HG03095 (cell line): ENCODE data around the gene PTPRE.
"Not testable (repeated sequence)": the region's sequence is repeated elsewhere in the genome, so short reads cannot be mapped to it uniquely, and the experiment has no call there.

ENCODE experiments used
- ATAC-seq: cut with Tn5 transposase; IDR thresholded peaks from one replicate; pipeline ENCODE4 v1.9.1; 2021; ENCODE audit warnings: moderate library complexity; ENCODE audit not compliant: unreplicated experiment

Gene PTPRE

GRCh38 chr10:128086003-128086863 lies 179.3 kb downstream of the PTPRE start:
- no peak for ATAC-seq

GRCh38 chr10:128087146-128087883 lies 180.4 kb downstream of the PTPRE start:
- no peak for ATAC-seq

GRCh38 chr10:128087884-128088709 lies 181.2 kb downstream of the PTPRE start:
- no peak for ATAC-seq

GRCh38 chr10:128091636-128092210 lies 184.8 kb downstream of the PTPRE start:
- no peak for ATAC-seq

DNA sequence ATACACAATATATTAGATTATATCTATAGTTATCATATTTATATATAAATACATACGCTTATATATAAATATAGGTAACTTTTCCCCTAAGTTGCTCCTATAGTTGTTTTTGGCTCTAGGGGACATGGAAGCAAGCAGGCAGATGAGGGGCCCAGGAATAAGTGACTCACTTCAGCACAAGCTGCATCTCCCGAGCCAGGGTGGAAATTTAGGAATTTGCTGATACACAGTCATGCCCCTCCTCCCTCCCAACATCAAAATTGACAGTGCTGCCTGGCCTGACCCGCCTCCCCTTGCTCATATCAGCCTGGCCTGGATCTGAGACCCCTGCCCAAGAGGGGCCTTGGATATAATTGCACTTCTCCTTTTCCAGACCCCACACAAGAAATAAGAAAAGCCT lies 185.6 kb downstream of the PTPRE start:
- no peak for ATAC-seq

- not testable (repeated sequence) for ATAC-seq
Observed at GRCh38 chr10:128094596-128094995, 187.7 kb downstream of the PTPRE start.

DNA sequence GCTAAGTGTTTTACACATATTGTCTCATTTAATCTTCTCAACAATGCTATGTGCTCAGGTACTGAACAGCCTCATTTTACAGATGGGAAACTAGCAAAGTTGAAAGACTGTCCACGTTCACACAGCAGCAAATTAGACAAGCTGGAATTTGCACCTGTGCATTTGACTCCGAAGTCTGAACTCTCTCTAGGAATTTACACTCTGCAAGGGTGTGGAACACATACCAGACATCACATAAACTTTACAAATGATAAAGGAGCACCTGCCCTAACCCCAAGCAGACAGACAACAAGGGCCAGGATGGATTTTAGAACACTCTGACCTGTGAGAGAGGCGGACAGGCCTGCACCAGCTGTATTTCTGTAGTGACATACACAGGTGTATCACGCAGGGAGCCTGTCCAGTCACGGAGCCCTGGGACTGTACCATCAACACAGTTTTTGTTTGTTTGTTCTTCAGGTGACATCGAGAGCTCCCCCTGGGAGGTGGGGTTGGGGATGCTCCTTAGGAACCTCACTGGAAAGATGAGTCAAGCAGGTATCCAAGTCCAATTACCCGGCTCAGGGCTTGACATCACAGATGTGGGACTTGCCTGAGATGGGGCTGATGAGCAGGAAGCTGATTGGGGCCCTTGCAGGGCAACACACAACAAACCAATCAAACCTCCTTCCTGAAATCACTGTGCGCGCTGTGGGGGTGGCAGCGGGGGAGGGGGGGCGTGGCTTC lies 188.3 kb downstream of the PTPRE start:
- ATAC-seq, result no peak

DNA sequence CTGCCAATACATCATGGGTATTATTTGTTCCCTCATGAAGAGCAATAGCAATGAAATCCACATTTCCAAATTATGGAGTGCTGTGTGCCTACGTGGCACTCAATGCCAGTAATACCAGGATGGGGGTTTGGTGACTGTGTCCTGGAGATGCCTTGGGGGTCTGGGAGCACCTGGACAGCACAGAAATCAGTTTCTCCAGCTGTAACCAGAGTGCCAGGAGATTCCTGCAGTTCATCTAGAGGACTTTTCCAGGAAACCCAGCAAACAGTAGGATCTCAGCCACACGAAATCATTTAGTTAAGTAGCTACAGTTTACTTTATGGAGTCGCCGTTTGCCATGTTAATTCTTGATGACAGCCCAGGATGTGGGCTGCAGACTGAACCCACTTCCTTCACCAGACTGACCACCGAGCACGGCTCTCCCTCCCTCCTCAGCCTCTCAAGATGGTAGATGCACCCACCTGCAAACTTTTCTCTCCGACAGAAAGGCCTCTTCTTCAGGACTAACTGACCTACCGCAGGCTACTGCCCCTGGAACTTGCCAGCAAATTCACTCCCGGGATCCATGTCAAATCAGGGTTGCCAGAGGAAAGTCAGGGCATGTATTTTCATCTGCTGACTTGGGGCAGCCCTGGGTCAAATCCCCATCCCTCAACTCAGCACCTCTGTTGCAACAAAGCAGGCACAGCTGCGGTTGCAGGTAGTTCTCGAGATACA lies 189.0 kb downstream of the PTPRE start:
- ATAC-seq, result no peak

GRCh38 chr10:128096486-128097199 lies 189.7 kb downstream of the PTPRE start:
- no peak for ATAC-seq

GRCh38 chr10:128097783-128098182 lies 190.9 kb downstream of the PTPRE start:
- ATAC-seq, result no peak

- ATAC-seq, result no peak
Observed at GRCh38 chr10:128098631-128099030, 191.7 kb downstream of the PTPRE start.

GRCh38 chr10:128099901-128100300 lies 193.0 kb downstream of the PTPRE start:
- no peak for ATAC-seq

DNA sequence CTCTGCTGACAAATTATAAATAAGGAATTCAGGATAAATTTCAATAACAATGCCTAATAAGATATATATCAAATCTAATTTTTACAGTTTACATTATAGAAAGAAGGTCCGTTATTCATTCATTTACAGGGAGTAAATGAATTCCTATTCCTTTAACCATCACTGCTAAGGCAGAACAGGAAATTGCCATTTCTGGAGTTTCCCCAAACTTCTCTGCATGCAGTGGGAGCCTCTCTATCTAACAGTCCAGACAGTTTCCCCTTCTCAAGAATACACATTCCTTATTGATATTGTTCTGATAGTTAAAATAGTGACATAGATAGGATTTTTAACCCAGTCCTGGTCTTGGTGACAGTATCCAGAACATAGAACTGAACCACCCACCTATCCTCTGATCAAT lies 195.0 kb downstream of the PTPRE start:
- no peak for ATAC-seq

DNA sequence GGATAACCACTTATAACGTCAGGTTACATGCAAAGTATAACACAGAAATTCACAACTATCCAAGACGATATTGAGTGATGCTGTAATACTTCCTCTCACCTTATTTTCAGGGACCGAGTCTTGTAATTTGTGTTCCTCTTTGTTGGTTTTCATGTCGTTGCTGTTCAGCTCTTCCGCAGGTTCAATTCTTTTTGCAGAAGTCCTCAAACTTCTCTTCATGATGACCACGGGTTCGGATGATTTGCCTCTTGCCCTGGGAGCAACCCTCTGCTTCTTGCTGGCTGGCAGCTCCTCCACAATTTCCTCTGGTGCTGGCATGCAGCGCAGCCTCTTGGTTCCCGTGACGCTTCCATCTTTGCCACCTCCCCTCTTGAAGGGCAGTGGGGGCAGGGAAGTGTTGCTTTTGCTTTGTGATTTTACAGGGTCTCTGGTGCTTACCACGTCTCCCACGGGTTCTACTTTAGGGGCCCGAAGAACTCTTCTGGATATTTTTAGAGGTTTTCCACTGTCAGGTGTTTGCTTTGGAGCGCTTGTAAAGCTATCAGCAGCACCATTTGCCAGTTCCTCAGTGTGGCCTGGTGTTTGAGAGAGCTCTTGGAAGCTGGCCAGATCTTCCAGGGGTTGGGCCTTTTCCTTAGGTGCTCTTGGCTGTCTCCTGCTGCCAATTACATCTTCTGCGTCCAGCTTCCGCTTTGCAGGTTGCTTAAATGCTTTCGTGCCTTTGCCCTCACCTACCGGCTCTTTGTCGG lies 195.8 kb downstream of the PTPRE start:
- no peak for ATAC-seq

- ATAC-seq, result no peak
Observed at GRCh38 chr10:128103229-128103714, 196.4 kb downstream of the PTPRE start.

GRCh38 chr10:128105383-128105782 lies 198.5 kb downstream of the PTPRE start:
- no peak for ATAC-seq

DNA sequence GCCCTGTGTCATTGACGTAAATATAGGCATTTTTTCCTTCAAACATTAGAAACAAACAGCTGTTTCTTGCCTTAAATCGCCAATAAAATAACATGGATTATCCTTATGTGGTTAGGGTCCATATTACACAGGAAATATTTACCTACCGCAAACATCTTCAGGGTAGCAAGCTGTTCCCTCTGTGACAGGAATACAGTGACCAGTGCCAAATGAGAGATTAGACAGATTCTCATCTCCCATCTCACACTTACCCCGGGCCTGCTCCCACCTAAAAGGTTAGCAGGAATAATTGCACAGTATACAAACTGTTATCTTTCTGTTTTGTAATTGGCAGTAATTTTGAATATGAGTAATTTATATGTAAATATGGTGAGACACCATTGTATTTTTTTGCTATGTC lies 202.8 kb downstream of the PTPRE start:
- ATAC-seq, result no peak

DNA sequence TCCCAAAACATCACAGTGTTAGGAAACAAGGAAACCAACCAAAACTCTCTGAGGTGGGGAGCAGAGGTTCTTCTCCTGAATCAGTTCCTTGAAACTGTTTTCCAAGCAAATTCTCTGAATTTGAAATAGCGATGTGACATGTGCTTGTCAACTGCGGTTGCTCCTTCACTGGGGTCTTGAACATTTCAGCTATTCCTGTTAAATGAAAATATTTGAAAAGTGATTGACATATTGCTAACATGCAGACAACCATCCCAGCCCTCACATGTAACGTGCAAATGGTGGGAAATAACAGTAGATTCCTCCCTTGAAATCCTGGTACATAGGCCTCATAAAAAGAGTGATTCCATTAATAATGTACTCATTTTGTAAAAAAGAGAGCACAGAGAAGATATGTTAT lies 203.4 kb downstream of the PTPRE start:
- no peak for ATAC-seq
